WTC11 (cell line): ENCODE results near the gene DNAJC15. TPM values are rescaled to one million over a fixed set of nuclear protein-coding genes. Genes with fewer than 3 reads are reported as not detected.

Experiments used
- ATAC-seq: fragments of 200-7000 bp; cut with Tn5 transposase; 2 replicates; pipeline ENCODE4 v1.10.0; 2021; ENCODE audit warnings: mild to moderate bottlenecking, moderate library complexity
- CTCF ChIA-PET: fragments of 300-600 bp; sonication (Branson Sonifier 250); formaldehyde crosslinking; loops from one replicate; lab custom pipeline; 2021; ENCODE audit warnings: antibody characterized with exemption; lab: Charles Lee
- POLR2A ChIA-PET: fragments of 350-600 bp; sonication (Branson Sonifier 250); formaldehyde crosslinking; loops from one replicate; lab custom pipeline; 2021; ENCODE audit warnings: antibody characterized with exemption; lab: Charles Lee
- DNase-seq: peaks from one replicate; pipeline ENCODE4 v3.0.0; 2021; ENCODE audit warnings: low spot score
- H3K27ac Mint-ChIP-seq: 2 replicates; pipeline ENCODE4 v1.8.0; 2021; ENCODE audit warnings: mixed read lengths
- H3K27me3 Mint-ChIP-seq: 2 replicates; pipeline ENCODE4 v1.8.0; 2021; ENCODE audit warnings: low read depth, mild to moderate bottlenecking, moderate library complexity, mixed read lengths
- H3K36me3 Mint-ChIP-seq: 2 replicates; pipeline ENCODE4 v1.8.0; 2021; ENCODE audit warnings: mixed read lengths
- H3K4me1 Mint-ChIP-seq: 2 replicates; pipeline ENCODE4 v1.8.0; 2022; ENCODE audit warnings: mixed read lengths
- H3K4me3 Mint-ChIP-seq: 2 replicates; pipeline ENCODE4 v1.8.0; 2021; ENCODE audit warnings: mild to moderate bottlenecking, moderate library complexity, mixed read lengths
- H3K9me3 Mint-ChIP-seq: 2 replicates; pipeline ENCODE4 v1.8.0; 2021; ENCODE audit warnings: mixed read lengths
- AFF4 ChIP-seq: sonication (generic); formaldehyde crosslinking; IDR thresholded peaks from 2 replicates; pipeline ENCODE4 v1.8.1; 2023; ENCODE audit warnings: mild to moderate bottlenecking, missing genetic modification reagents, borderline replicate concordance
- ATF6 ChIP-seq: sonication (generic); formaldehyde crosslinking; IDR thresholded peaks from 2 replicates; pipeline ENCODE4 v1.8.1; 2023; ENCODE audit warnings: mild to moderate bottlenecking, missing genetic modification reagents
- E2F1 ChIP-seq: sonication (generic); formaldehyde crosslinking; IDR thresholded peaks from 2 replicates; pipeline ENCODE4 v1.8.0; 2022; ENCODE audit warnings: mild to moderate bottlenecking, missing genetic modification reagents
- FOXK1 ChIP-seq: sonication (generic); formaldehyde crosslinking; IDR thresholded peaks from 2 replicates; pipeline ENCODE4 v1.8.0; 2022; ENCODE audit warnings: mild to moderate bottlenecking, moderate library complexity, missing genetic modification reagents
- GRHL2 ChIP-seq: fragments of 250-450 bp; sonication (Bioruptor Pico); IDR thresholded peaks from 2 replicates; pipeline ENCODE4 v1.8.0; 2022; ENCODE audit warnings: mild to moderate bottlenecking, moderate library complexity; ENCODE audit not compliant: insufficient replicate concordance, severe bottlenecking
- IRF1 ChIP-seq: sonication (generic); formaldehyde crosslinking; IDR thresholded peaks from 2 replicates; pipeline ENCODE4 v1.8.0; 2023; ENCODE audit warnings: missing genetic modification reagents
- JUN ChIP-seq: sonication (generic); formaldehyde crosslinking; IDR thresholded peaks from 2 replicates; pipeline ENCODE4 v1.8.0; 2023; ENCODE audit warnings: mild to moderate bottlenecking, missing genetic modification reagents
- NFE2L1 ChIP-seq: sonication (generic); formaldehyde crosslinking; IDR thresholded peaks from 2 replicates; pipeline ENCODE4 v1.8.1; 2023; ENCODE audit warnings: missing genetic modification reagents
- NR1H2 ChIP-seq: sonication (generic); formaldehyde crosslinking; IDR thresholded peaks from 2 replicates; pipeline ENCODE4 v1.9.0; 2021; ENCODE audit warnings: mild to moderate bottlenecking, moderate library complexity, missing genetic modification reagents
- OVOL2 ChIP-seq: fragments of 250-450 bp; sonication (Bioruptor Pico); IDR thresholded peaks from 2 replicates; pipeline ENCODE4 v1.9.0; 2021; ENCODE audit warnings: mild to moderate bottlenecking, borderline replicate concordance
- PRRX2 ChIP-seq: fragments of 250-450 bp; sonication (Bioruptor Pico); IDR thresholded peaks from 2 replicates; pipeline ENCODE4 v1.8.0; 2021; ENCODE audit warnings: mild to moderate bottlenecking
- SP1 ChIP-seq: sonication (generic); formaldehyde crosslinking; conservative IDR thresholded peaks from 2 replicates; pipeline ENCODE4 v1.8.1; 2022; ENCODE audit warnings: missing genetic modification reagents
- TEAD1 ChIP-seq: sonication (generic); formaldehyde crosslinking; IDR thresholded peaks from 2 replicates; pipeline ENCODE4 v1.8.0; 2022; ENCODE audit warnings: mild to moderate bottlenecking, missing genetic modification reagents
- USF2 ChIP-seq: sonication (generic); formaldehyde crosslinking; IDR thresholded peaks from 2 replicates; pipeline ENCODE4 v1.8.1; 2023; ENCODE audit warnings: mild to moderate bottlenecking, missing genetic modification reagents, moderate library complexity
- ZMAT4 ChIP-seq: fragments of 250-450 bp; sonication (Bioruptor Pico); IDR thresholded peaks from 2 replicates; pipeline ENCODE4 v1.9.0; 2021; ENCODE audit warnings: mild to moderate bottlenecking
- total RNA-seq: library from RNA; stranded (reverse); gene quantifications from 3 replicates; pipeline ENCODE4 v1.2.3, GENCODE V29; 2021

DNAJC15 gene
- total RNA-seq, 1 experiment from 2014 or later = 12.2 TPM

- TF ChIP-seq AFF4 (CRISPR knock-in tag) = no peak
- TF ChIP-seq ATF6 (CRISPR knock-in tag) = no peak
- no peak for TF ChIP-seq OVOL2 (CRISPR knock-in tag)
- TF ChIP-seq TEAD1 (CRISPR knock-in tag) = no peak
- TF ChIP-seq ZMAT4 (CRISPR knock-in tag) = no peak
- TF ChIP-seq USF2 (CRISPR knock-in tag) = no peak
Measured at GRCh38 chr13:43119206-43119605, 95.8 kb downstream of the DNAJC15 start (continued).

- no peak for ATAC-seq
- no peak overlapping the region for H3K4me3 Mint-ChIP-seq
- POLR2A ChIA-PET = no interaction called here
- H3K27me3 Mint-ChIP-seq = no peaks in the 10 kb centered on the region
- TF ChIP-seq E2F1 (no peak), PRRX2 (CRISPR knock-in tag) (no peak), JUN (no peak), FOXK1 (no peak), NFE2L1 (CRISPR knock-in tag) (no peak), GRHL2 (CRISPR knock-in tag) (no peak), IRF1 (no peak), ZMAT4 (CRISPR knock-in tag) (no peak), SP1 (no peak), NR1H2 (CRISPR knock-in tag) (no peak), AFF4 (CRISPR knock-in tag) (no peak)
- CTCF ChIA-PET = no interaction called here
- H3K9me3 Mint-ChIP-seq = no peaks in the 10 kb centered on the region
- peaks cover 35% of the 10 kb centered on the region for H3K4me1 Mint-ChIP-seq
- no peak for DNase-seq
- no peaks in the 10 kb centered on the region for H3K36me3 Mint-ChIP-seq
- no peak overlapping the region for H3K27ac Mint-ChIP-seq
Measured at GRCh38 chr13:43122791-43123190, 99.4 kb downstream of the DNAJC15 start.
